ENCODE results near the gene GLB1L2. TPM values are rescaled to one million over a fixed set of nuclear protein-coding genes. Genes with fewer than 3 reads are reported as not detected.

Gene GLB1L2
- total RNA-seq, 1 experiment from 2014 or later: 27.1 TPM

DNA sequence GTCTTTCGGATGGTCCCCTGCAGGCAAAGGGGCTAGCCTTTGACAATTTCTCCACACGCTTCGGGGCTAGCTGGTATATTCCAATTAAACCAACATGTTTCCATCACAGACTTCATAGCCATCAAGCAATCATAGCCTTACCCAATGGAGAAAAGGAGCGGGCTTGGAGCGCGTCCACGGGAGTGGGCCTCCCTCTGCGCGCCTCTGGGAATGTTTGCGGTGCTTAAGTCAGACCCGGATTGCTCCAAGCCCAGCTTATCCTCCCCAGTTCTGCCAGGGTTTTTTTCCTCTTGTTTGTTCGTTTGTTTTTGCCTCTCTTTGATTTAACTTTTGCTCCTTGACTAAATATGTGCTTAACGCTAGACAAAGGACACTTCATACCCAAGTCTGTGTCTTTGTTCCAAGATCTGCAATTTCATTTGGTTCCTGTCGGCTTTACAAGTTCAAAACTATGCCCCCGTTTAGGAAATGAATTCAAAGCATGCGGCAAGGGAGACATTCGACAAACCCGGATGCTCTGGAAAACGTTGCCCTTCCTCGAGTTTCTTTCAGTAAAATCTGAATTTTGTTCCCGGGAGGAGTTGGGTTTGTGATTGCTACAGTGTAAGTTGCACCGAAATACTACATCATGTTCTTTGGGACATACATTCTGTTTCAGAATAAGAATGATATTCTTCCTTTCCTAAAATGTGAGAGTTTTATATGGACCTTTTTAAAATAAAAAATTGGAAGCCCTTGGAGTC lies 1.0 kb upstream of the GLB1L2 start:
- CTCF ChIA-PET: no interaction called here
- H3K4me2 ChIP-seq (ENCODE audit: low read length): peak overlapping the region; percentile 63
- H3K36me3 ChIP-seq (ENCODE audit: control insufficient read depth in 1 of 2, insufficient read depth in 2 of 2, low read length in 2 of 2): no peaks in the 10 kb centered on the region
- H3K4me3 ChIP-seq (replicated peaks in 1 of 2; ENCODE audit: low read depth in 1 of 2, low read length in 2 of 2): peak overlapping the region; percentile 22 to 31
- H3K4me1 ChIP-seq (ENCODE audit: control insufficient read depth in 1 of 2, insufficient read depth in 2 of 2, low read length in 2 of 2): peaks cover 17 to 38% of the 10 kb centered on the region in 2 experiments; a peak in 3 of 4 replicates
- TF ChIP-seq, protein P1, sequence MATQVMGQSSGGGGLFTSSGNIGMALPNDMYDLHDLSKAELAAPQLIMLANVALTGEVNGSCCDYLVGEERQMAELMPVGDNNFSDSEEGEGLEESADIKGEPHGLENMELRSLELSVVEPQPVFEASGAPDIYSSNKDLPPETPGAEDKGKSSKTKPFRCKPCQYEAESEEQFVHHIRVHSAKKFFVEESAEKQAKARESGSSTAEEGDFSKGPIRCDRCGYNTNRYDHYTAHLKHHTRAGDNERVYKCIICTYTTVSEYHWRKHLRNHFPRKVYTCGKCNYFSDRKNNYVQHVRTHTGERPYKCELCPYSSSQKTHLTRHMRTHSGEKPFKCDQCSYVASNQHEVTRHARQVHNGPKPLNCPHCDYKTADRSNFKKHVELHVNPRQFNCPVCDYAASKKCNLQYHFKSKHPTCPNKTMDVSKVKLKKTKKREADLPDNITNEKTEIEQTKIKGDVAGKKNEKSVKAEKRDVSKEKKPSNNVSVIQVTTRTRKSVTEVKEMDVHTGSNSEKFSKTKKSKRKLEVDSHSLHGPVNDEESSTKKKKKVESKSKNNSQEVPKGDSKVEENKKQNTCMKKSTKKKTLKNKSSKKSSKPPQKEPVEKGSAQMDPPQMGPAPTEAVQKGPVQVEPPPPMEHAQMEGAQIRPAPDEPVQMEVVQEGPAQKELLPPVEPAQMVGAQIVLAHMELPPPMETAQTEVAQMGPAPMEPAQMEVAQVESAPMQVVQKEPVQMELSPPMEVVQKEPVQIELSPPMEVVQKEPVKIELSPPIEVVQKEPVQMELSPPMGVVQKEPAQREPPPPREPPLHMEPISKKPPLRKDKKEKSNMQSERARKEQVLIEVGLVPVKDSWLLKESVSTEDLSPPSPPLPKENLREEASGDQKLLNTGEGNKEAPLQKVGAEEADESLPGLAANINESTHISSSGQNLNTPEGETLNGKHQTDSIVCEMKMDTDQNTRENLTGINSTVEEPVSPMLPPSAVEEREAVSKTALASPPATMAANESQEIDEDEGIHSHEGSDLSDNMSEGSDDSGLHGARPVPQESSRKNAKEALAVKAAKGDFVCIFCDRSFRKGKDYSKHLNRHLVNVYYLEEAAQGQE (IDR thresholded peaks at IDR 0.05; ENCODE audit: low read depth): no peak
- TF ChIP-seq ZFX (IDR thresholded peaks at IDR 0.05) (no peak), POLR2AphosphoS5 (IDR thresholded peaks at IDR 0.05; ENCODE audit: low read depth, low read length) (no peak), POLR2A (IDR thresholded peaks at IDR 0.05; ENCODE audit: borderline replicate concordance, extremely low read depth, insufficient read depth, insufficient read length) (no peak), EZH2phosphoT487 (IDR thresholded peaks at IDR 0.05; ENCODE audit: borderline replicate concordance) (no peak), CBX3 (IDR thresholded peaks at IDR 0.05; ENCODE audit: low read depth) (no peak), CEBPB (IDR thresholded peaks at IDR 0.05; ENCODE audit: low read depth) (no peak), RAD21 (IDR thresholded peaks at IDR 0.05; ENCODE audit: low read depth) (no peak), TCF7L2 (IDR thresholded peaks at IDR 0.05; ENCODE audit: borderline replicate concordance, extremely low read depth, insufficient read depth, insufficient read length) (no peak)
- TF ChIP-seq, protein P2, sequence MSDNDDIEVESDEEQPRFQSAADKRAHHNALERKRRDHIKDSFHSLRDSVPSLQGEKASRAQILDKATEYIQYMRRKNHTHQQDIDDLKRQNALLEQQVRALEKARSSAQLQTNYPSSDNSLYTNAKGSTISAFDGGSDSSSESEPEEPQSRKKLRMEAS (IDR thresholded peaks at IDR 0.05): no peak
- TF ChIP-seq, protein P3, sequence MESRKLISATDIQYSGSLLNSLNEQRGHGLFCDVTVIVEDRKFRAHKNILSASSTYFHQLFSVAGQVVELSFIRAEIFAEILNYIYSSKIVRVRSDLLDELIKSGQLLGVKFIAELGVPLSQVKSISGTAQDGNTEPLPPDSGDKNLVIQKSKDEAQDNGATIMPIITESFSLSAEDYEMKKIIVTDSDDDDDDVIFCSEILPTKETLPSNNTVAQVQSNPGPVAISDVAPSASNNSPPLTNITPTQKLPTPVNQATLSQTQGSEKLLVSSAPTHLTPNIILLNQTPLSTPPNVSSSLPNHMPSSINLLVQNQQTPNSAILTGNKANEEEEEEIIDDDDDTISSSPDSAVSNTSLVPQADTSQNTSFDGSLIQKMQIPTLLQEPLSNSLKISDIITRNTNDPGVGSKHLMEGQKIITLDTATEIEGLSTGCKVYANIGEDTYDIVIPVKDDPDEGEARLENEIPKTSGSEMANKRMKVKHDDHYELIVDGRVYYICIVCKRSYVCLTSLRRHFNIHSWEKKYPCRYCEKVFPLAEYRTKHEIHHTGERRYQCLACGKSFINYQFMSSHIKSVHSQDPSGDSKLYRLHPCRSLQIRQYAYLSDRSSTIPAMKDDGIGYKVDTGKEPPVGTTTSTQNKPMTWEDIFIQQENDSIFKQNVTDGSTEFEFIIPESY (IDR thresholded peaks at IDR 0.05; ENCODE audit: extremely low read depth, insufficient replicate concordance, low read length): no peak
- ATAC-seq (no peak), DNase-seq (ENCODE audit: low read depth, low spot score) (no peak)
- intact Hi-C loops (cut with micrococcal nuclease): loop anchor here (10.0 kb wide), 1 partner anchor 324 kb away; no protein-coding TSS in a partner anchor
- no peaks in the 10 kb centered on the region for H3K9me2 ChIP-seq (ENCODE audit: insufficient read depth)
- POLR2A ChIA-PET: no interaction called here
- H4K20me1 ChIP-seq (ENCODE audit: insufficient read depth): no peaks in the 10 kb centered on the region
- no TSS peak for BruUV-seq (replicated peaks)
- H3K9me3 ChIP-seq (ENCODE audit: control insufficient read depth in 1 of 2, insufficient read depth in 1 of 2, low read depth in 1 of 2, low read length in 2 of 2): no peaks in the 10 kb centered on the region
- H3K27me3 ChIP-seq (ENCODE audit: insufficient read depth, low read length): no peaks in the 10 kb centered on the region
- RAD21 ChIA-PET (ENCODE audit: low non-redundant PET in 1 of 2, low total read pairs in 2 of 2, uncharacterized antibody in 2 of 2, unreplicated experiment in 2 of 2): no interaction called here
- H2AFZ ChIP-seq (ENCODE audit: low read depth, low read length, poor library complexity, severe bottlenecking): peak overlapping the region; percentile 98
- H3K9ac ChIP-seq (ENCODE audit: low read length): peak overlapping the region; percentile 5; the same call in 1 of the 2 replicates
- H3K79me2 ChIP-seq (ENCODE audit: insufficient read depth, low read length): 0 out of 2 replicates have a peak, but pooled peaks cover 4% of the 10 kb centered on the region
- no peak overlapping the region for H3K27ac ChIP-seq (ENCODE audit: low read depth, low read length)

Data from HCT116 (cell line).